Adrenal gland (tissue), 12 donors: Measurements from ENCODE around the gene FOXB1. TPM values are rescaled to one million over a fixed set of nuclear protein-coding genes. Genes with fewer than 3 reads are reported as not detected.

Experiments
- DNase-seq, 7 donors: peaks; one replicate each; pipeline ENCODE4 v3.0.0-alpha.2; 2019 to 2020
- H3K27ac ChIP-seq, 5 donors: fragments of 200-600 bp; sonication (generic) in 4 of 5; 1 replicate in 3 of 5; 2 replicates in 2 of 5; pipeline versions ENCODE4 v1.5.1 to v1.8.0; 2016 to 2020; ENCODE audit warnings: mild to moderate bottlenecking in 1 of 5
- H3K27me3 ChIP-seq: fragments of 200-600 bp; 2 replicates; pipeline ENCODE4 v1.8.0; 2021
- H3K36me3 ChIP-seq, 2 donors: fragments of 200-600 bp; replicated peaks in 1 of 2; 1 replicate in 1 of 2; 2 replicates in 1 of 2; pipeline versions ENCODE4 v1.5.1 to v1.8.0; 2018 to 2022
- H3K4me1 ChIP-seq, 2 donors: fragments of 200-600 bp; replicated peaks in 1 of 2; 1 replicate in 1 of 2; 2 replicates in 1 of 2; pipeline versions ENCODE4 v1.5.1 to v1.8.0; 2018 to 2021
- H3K4me3 ChIP-seq, 4 donors: fragments of 200-600 bp; sonication (generic) in 3 of 4; one replicate each; pipeline ENCODE4 v1.5.1; 2016 to 2018
- H3K9me3 ChIP-seq, 3 donors: fragments of 200-600 bp; sonication (generic) in 1 of 3; replicated peaks in 1 of 3; 1 replicate in 2 of 3; 2 replicates in 1 of 3; pipeline versions ENCODE4 v1.5.1 to v1.8.0; 2016 to 2021
- CTCF ChIP-seq, 6 experiments: fragments of 450-650 bp in 4 of 6; fragments of 200-600 bp in 2 of 6; sonication (generic) in 1 of 6; IDR thresholded peaks; 1 replicate in 5 of 6; 2 replicates in 1 of 6; pipeline versions ENCODE4 v1.5.1 to v1.8.0; 2016 to 2021; ENCODE audit warnings: antibody characterized with exemption in 6 of 6, mild to moderate bottlenecking in 2 of 6, moderate library complexity in 1 of 6
- POLR2A ChIP-seq, 2 donors: fragments of 450-650 bp; IDR thresholded peaks; one replicate each; pipeline ENCODE4 v1.6.1; 2017; ENCODE audit warnings: antibody characterized with exemption in 2 of 2, mild to moderate bottlenecking in 2 of 2, moderate library complexity in 1 of 2
- WGBS, 4 donors: extraction: QIAGEN DNeasy Blood & Tissue Kit in 2 of 4; methylation state at CpG; one replicate each; pipeline versions ENCODE4 v1.1.5 to v1.1.7; 2013 to 2017; 5-methylcytosine and 5-hydroxymethylcytosine counted together
- intact Hi-C, 2 donors: fragments of 100-400 bp; cut with DNase I; formaldehyde crosslinking; loops; one replicate each; pipeline versions ENCODE4 v1.14.1 to v1.15.0; 2022 to 2023
- polyA plus RNA-seq, 3 donors: library from polyadenylated mRNA; stranded (reverse); fragments of 200-250 nt in 2 of 3; fragments of 350-450 nt in 1 of 3; fragmentation: Illumina TruSeq in 1 of 3; extraction: RNeasy Lipid Tissue Mini Kit (QIAGEN cat#74804) in 1 of 3; gene quantifications; one replicate each; pipeline ENCODE4 v1.2.3, GENCODE V29; 2013 to 2014
- total RNA-seq, 9 donors: library from RNA; depleted of rRNA in 4 of 9; stranded (reverse); fragments of >200 nt in 4 of 9; fragments of 120-200 nt in 1 of 9; fragmentation: NEBNext Ultra II Directional in 1 of 9; extraction: Animal tissue kit (Norgen Biotek cat#: 25700) in 1 of 9; gene quantifications; one replicate each; pipeline versions ENCODE4 v1.1.0 to v1.2.4, GENCODE V29; 2013 to 2023
- donor health status: healthy with polysubstance abuse.
- donor health status: Bipolar disorder and iron deficiency.
- donor health status: DM: yes; HTN: yes; CAD: no.
- donor health status: DM: no; HTN: no; CAD: no.
- donor health status: DM: no; HTN: no; CAD: no.
- donor health status: DM: yes; HTN: yes; CAD: no.

FOXB1 gene
- total and polyA plus RNA-seq, 12 donors, result not detected

- H3K36me3 ChIP-seq, result no peaks in the 10 kb centered on the region
- no peak overlapping the region for H3K4me3 ChIP-seq
- TF ChIP-seq CTCF (IDR thresholded peaks at IDR 0.05) (no peak), POLR2A (IDR thresholded peaks at IDR 0.05) (no peak)
- no peaks in the 10 kb centered on the region for H3K9me3 ChIP-seq
- intact Hi-C loops, result no loop called here
- H3K4me1 ChIP-seq, result no peaks in the 10 kb centered on the region
- no peak for DNase-seq
- WGBS, 4 donors, result 36 to 74% (median 68%) methylated on average over 1 of the region's 1 CpG
- H3K27ac ChIP-seq, result no peak overlapping the region
- no peaks in the 10 kb centered on the region for H3K27me3 ChIP-seq
Observed at GRCh38 chr15:59972241-59972640, 31.9 kb upstream of the FOXB1 start.

GRCh38 chr15:59976480-59977271 lies 27.4 kb upstream of the FOXB1 start:
- 61 to 70% (median 63%) methylated on average over 6 of the region's 6 CpGs for WGBS, 4 donors

GRCh38 chr15:59991834-59992233 lies 12.3 kb upstream of the FOXB1 start:
- no peak overlapping the region for H3K4me3 ChIP-seq
- peaks cover 0 to under 1% of the 10 kb centered on the region in 2 donors for H3K4me1 ChIP-seq
- H3K27ac ChIP-seq, result no peak overlapping the region
- no peak for DNase-seq
- peaks cover 58% of the 10 kb centered on the region for H3K27me3 ChIP-seq
- no peak for TF ChIP-seq POLR2A (IDR thresholded peaks at IDR 0.05)
- no peak for TF ChIP-seq CTCF (IDR thresholded peaks at IDR 0.05)
- intact Hi-C loops, result no loop called here
- H3K36me3 ChIP-seq, result no peaks in the 10 kb centered on the region
- 60 to 80% (median 69%) methylated on average over 2 of the region's 2 CpGs for WGBS, 4 donors
- H3K9me3 ChIP-seq, result no peaks in the 10 kb centered on the region

More at GRCh38 chr15:59976480-59977271, 27.4 kb upstream of the FOXB1 start:
- no peaks in the 10 kb centered on the region for H3K36me3 ChIP-seq
- peaks cover 3% of the 10 kb centered on the region for H3K27me3 ChIP-seq
- DNase-seq, result peak in 1 of 7 donors; percentile 4
- H3K4me3 ChIP-seq, result no peak overlapping the region
- no peaks in the 10 kb centered on the region for H3K4me1 ChIP-seq
- intact Hi-C loops, result no loop called here
- no peak overlapping the region for H3K27ac ChIP-seq
- no peaks in the 10 kb centered on the region for H3K9me3 ChIP-seq
- no peak for TF ChIP-seq POLR2A (IDR thresholded peaks at IDR 0.05)
- TF ChIP-seq CTCF (IDR thresholded peaks at IDR 0.05), result no peak

DNA sequence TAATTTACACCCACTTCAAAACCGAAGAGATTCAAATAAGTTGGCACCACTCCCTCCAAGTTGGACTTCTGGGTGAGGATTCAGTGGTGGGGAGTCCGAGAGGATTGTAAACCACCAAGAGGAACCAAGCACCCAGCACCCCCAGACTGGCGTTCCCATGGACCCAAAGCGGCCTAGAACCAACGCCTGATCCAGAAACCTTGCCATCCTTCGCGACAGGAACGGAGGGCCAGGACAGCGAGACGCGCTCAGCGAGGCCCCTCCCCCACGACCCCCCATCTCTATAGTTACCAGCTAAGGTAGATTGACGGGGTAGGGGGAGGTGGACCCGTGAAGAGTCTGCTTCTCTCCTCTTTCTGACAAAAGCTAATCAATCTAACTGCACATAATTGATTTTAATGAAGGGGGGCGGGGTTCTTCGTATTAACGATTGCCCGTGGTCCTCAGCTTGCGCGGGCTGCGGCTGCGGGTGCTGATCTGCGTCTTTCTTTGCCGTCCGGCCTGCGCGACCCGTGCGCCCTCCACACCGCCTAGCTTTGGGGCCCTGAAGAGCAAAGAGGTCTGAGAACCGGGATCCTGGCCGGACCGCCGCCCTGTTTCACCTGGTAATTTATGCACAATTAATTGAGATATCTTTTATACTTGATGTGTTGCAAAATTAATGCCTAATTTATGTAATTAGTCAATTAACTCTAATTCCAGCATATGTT lies 10.9 kb upstream of the FOXB1 start:
- Histone ChIP-seq H3K4me1 (peaks cover 0 to 5% of the 10 kb centered on the region in 2 donors), H3K4me3 (no peak overlapping the region), H3K36me3 (no peaks in the 10 kb centered on the region), H3K27me3 (peaks cover 72% of the 10 kb centered on the region), H3K27ac (no peak overlapping the region), H3K9me3 (no peaks in the 10 kb centered on the region)
- intact Hi-C loops, result no loop called here
- DNase-seq, result no peak
- WGBS, 4 donors, result 37 to 56% (median 40%) methylated on average over 31 to 35 of the region's 35 CpGs
- TF ChIP-seq CTCF (IDR thresholded peaks at IDR 0.05), result no peak
- no peak for TF ChIP-seq POLR2A (IDR thresholded peaks at IDR 0.05)
